Activated T-cell treated with anti-CD3 and anti-CD28 coated beads, Interleukin-2, amount 50 U/mL, for 48 hours (primary cell): Measurements from ENCODE around the gene PRKAR2B.
"Not testable (repeated sequence)": the region's sequence is repeated elsewhere in the genome, so short reads cannot be mapped to it uniquely, and the experiment has no call there.

Source experiments
- DNase-seq, 2 experiments: peaks; one replicate each; pipeline ENCODE4 v3.0.0-alpha.2; 2020

The PRKAR2B gene

GRCh38 chr7:107029061-107029763 lies 15.3 kb upstream of the PRKAR2B start:
- DNase-seq, result no peak

- DNase-seq, result no peak
Measured at GRCh38 chr7:107029764-107030286, 14.7 kb upstream of the PRKAR2B start.

DNA sequence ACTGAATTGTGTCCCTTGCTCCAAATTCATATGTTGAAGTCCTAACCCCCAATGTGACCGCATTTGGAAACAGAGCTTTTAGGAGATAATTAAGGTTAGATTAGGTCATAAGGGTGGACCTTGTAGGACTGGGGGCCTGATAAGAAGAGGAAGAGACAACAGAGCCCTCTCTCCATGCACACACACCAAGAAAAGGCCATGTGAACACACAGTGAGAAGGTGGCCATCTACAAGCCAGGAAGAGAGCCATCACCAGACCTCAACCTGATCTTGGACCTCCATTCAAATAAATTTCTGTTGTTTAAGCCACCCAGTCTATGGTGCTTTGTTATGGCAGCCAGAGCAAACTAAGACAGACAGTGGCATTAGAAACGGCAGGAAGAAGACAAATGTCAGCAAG lies 12.5 kb upstream of the PRKAR2B start:
- DNase-seq, result no peak

DNA sequence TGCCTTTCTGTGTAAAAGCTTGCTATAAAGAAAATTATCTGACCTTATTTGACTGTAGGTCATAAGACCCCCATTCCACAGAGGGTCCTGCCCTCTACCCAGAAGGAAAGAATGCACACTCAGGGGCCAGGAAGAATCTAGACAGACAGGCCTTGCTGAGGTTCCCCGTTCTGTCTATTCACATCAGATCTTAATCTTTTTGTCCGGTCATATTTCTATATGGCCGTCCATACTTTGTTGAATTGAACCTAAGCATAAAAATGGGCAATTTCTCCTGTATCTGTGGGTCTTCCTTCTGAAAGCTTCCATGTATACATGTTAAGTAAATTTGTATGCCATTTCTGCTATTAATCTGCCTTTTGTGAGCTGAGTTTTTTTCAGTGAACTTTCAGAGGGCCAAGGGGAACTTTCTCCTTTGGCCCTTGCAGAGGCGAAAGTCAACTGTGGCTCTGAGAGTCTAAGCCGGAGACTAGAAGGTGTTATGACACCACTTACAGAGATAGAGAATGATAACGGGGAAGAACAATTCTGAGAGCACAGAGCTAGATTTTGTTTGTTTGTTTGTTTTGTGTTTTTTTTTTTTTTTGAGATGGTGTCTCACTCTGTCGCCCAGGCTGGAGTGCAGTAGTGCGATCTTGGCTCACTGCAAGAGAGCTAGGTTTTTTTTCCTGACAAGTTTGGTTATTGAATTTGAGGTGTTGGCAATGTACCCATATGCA lies 11.6 kb upstream of the PRKAR2B start:
- no peak for DNase-seq

DNA sequence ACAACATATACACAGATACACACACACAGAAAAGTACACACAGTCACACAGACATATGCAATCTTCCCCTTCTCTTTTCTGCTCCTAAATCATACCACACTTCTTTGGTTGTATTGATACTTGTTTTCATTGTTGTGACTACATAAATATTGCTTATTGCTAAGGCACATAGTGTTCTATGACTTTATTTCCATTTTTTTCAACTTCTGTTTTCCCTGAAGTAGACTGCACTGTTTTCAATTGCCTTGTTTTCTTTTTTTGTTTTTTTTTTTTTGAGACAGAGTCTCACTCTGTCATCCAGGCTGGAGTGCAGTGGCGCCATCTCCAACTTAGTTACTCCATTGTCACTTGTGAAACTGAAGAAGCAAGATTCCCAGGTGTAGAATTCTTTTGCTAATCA lies 10.0 kb upstream of the PRKAR2B start:
- DNase-seq, result no peak

- DNase-seq, result no peak
Measured at GRCh38 chr7:107035446-107035845, 9.1 kb upstream of the PRKAR2B start.

GRCh38 chr7:107036535-107036934 lies 8.0 kb upstream of the PRKAR2B start:
- no peak for DNase-seq

DNA sequence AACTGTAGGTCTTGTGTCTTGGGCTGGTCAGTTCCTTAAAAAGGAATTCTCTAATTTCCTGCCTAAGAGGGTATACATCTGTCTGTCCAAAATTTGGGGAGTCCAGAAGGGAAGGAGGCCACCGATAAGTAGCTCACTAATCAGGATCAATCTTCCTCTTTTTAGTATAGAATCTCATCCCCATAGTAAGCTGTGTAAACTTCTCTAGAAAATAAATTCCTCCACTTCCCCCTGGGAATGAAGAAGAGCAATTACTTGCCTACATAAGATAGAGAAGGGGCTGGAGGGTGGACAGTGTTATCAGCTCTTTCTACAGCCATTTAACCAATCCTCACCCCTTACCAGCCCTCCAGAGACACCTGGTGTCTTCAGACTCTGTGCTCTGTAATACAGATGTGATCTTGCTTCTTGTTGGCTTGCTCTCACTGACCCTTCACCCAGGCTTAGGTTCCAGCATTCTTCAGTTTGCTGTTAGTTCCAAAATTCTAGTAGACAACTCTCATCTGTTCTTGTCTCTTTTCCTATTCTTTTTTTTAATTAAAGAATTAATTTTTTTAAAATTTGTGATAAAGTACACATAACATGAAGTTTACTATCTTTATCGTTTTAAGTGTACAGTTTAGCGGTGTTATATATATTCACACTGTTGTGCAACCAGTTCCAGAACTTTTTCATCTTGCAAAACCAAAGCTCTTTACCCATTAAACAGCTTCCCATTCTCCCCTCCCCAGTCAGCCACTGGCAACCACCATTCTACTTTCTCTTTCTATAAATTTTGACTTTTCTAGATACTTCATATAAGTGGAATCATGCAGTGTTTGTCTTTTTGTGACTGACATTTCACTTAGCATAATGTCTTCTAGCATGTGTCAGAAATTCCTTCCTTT lies 6.5 kb upstream of the PRKAR2B start:
- no peak for DNase-seq

DNA sequence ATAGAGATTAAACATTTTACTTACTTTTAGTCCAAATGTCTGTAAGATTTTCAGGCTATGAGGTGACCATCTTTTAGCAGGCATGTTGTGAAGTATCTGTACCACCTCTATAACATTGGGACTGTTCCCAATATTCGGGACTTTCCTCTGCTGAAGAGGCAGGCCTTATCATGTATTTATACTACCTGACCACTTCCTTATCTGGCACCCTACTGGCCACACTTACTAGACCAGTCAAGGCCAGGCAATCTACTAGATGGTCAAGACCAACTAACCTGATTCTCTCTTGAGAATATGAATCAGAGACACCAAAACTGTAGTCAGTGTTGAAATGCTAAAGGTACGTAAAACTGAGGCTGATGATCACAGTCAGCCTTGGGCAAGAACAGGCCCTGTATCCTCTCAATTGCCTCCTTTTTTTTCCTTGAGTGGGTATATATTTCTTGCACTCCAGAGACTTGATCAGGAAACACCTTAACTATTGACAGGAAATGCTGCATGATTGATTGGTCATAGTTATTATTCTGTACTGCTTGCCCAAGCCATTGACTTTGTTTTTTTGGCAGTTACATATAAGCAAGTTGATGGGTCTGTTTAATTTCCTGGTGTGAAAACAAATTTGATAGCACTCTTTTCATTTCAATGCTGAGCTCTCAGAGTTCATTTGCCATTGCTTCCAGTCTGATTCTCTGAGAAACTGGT lies 5.2 kb upstream of the PRKAR2B start:
- DNase-seq, result no peak

DNA sequence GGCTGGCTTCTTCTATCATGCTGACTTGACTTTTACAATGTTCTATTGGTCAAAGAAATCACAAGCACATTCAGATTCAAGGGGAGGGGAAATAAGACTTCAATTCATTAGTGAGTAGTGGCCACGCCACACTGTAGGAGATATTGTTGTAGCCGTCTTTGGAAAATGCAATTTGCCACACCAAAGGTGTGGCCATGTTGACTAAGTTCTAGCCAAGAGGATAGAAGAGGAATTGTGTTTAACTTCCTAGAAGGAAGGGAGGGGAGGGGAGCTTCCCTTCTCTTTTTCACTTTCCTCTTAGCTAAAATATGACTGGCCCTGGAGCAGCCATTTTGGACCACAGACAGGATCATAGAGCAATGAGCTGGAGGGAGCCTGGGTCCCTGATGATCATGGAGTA lies 3.4 kb upstream of the PRKAR2B start:
- no peak for DNase-seq

DNA sequence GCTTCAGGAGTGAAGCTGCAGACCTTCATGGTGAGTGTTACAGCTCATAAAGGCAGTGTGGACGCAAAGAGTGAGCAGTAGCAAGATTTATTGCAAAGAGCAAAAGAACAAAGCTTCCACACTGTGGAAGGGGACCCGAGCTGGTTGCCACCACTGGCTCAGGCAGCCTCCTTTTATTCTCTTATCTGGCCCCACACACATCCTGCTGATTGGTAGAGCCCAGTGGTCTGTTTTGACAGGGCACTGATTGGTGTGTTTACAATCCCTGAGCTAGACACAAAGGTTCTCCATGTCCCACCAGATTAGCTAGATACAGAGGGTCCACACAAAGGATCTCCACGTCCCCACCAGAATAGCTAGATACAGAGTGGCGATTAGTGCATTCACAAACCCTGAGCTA lies 2.7 kb upstream of the PRKAR2B start:
- DNase-seq, result not testable (repeated sequence)

DNA sequence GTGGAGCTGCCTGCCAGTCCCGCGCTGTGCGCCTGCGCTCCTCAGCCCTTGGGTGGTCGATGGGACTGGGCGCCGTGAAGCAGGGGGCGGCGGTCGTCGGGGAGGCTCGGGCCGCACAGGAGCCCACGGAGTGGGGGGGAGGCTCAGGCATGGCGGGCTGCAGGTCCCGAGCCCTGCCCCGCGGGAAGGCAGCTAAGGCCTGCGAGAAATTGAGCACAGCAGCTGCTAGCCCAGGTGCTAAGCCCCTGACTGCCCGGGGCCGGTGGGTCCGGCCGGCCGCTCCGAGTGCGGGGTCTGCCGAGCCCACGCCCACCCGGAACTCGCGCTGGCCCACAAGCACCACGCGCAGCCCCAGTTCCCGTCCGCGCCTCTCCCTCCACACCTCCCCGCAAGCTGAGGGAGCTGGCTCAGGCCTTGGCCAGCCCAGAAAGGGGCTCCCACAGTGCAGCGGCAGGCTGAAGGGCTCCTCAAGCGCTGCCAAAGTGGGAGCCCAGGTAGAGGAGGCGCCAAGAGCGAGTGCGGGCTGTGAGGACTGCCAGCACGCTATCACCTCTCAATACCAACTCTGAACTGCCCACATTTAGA lies 2.1 kb upstream of the PRKAR2B start:
- DNase-seq, result not testable (repeated sequence)

DNA sequence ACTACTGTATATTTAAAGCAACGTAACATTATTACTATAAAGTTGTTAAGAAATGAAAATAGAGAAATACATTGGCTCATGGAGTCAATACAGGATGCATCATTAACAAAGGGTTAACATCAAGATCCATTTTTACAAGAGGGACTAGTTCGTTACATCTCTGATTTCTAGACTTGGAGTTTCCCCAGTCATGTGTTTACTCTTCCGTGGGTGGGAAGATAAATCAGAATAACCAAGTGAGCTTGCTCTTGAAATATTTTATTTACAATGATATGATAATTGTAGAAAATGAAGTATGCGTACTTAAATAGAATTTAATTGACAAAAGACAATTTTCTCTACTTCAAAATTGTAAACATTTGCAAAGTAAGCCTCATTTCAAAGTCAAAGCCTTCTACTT lies 1.0 kb upstream of the PRKAR2B start:
- DNase-seq, result no peak

GRCh38 chr7:107043921-107044346 lies 571 bp upstream of the PRKAR2B start:
- no peak for DNase-seq

DNA sequence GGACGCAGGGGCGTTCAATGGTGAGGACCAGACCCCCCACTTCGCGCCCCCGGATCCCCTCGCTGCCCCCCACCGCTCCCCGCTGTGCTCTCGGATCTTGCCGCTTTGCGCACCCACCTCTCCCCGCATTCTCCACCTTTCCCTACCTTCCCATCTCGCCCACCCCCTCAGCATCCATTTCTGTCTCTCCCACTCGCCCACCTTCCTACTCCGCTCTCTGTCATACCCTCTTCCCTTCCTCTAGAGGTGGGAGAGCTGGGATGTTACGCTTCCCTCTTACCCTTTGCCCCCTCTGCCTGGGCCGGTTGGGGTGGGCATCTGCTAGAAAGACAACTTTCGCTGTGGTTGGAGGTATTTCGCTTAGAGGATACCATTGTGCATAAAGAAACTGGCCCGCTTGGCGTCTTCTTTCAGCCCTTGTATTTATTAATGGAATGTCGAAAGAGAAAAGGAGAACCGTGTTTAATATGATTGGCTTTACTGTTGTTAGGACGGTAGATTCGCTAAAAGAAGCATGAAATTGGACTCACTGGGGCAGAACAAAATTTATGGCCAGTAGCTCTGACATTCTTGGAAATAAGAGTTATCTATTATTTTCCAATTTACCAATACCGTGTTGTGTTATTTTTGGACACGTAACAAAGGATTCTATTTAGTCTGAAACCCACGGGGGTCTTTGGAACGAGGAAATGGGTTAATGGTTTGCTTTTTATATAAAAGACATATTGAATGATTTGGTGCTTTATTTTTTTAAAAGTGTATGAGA lies 873 bp downstream of the PRKAR2B start:
- peak in 1 of 2 experiments; percentile 19 for DNase-seq

DNA sequence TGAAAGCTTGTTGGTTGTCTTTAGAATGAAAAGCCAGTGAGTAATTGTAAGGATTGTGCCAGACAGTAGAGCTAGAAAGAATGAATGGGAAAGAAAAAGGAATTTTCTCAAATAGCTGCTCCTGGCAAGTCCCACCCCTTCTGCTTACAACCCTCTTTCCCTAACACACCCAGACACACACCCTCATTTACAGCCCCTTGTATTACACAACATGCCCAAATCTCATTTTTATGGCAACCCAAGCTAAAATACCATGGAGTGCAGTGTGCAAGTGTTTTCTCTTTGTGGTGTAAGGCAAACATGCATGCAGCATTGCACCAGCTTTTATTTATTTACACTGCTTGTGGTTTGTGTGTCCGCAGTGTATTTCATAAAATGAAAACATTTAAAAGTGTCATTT lies 1.5 kb downstream of the PRKAR2B start:
- DNase-seq, result no peak

DNA sequence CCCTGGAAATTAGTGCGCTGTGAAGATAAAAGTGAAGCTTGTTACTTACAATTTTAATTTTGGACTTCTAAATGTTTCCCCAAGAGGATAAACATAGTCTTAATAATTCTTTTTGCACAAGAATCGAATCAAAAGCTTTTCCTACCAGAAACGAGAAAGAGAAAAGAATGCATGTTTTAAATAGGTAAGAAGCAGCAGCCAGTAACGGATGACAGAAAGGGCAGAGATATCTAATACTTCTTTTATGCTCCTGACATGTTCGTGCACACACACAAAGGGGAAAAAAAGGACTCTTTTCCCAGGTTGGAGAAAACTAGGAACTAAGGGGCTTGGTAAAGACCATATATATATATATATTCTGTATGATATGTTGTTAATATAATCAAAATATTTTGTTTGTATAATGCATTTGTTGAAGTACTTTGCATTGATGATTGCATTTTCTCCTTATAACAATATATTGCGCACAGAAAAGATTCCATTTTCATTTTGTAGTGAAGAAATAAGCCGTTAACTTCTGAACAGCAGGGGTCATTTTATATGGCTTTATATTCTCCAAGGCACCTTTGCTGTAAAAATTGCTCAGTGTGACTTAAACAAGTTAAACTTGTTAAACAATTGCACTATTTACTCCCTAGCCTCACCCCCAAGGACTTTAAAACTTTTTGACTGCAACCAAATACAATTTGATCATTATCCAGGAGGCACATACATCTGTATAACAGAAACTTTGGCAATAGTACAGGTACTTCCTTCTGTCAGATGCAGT lies 2.2 kb downstream of the PRKAR2B start:
- DNase-seq, result no peak

GRCh38 chr7:107047902-107048782 lies 3.6 kb downstream of the PRKAR2B start:
- DNase-seq, result no peak

DNA sequence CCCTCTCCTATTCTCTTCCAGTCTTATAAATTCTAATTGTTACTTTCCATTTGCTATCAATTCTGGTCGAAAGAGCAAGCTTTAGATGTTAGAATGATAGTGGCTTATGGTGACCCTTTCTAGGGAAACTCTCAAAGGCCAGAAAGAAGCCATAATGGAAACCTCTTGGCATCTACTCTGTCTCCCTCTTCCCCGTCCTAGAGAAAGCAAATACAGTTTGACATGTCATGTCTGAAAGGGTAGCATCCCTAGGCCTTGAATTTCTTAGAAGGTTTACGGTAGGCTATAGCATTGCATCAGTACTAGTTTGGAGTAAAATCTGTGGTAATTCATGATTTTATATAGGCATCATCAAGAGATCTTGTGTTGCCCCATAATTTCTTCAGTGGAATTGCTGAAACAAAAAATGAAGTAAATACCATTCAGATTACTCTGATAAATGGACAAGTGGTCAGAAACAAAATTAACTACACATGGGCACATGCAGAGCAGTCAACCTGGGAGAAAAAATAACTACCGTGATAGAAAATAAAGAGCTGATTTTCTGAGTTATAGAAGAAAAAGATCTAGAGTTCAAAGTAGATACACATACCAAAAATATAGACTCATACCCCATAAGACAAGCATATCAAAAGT lies 4.4 kb downstream of the PRKAR2B start:
- DNase-seq, result no peak
